ENCODE measurements around the gene FARS2. TPM values are rescaled to one million over a fixed set of nuclear protein-coding genes. Genes with fewer than 3 reads are reported as not detected.

FARS2 gene
- total and polyA plus RNA-seq, 2 donors (not counting 3 experiments of a cell fraction or from before 2014, with no cell fraction given), result 20.2 to 20.5 TPM

GRCh38 chr6:5713519-5713918 lies 452.2 kb downstream of the FARS2 start:
- BruUV-seq (replicated peaks), result no TSS peak
- Histone ChIP-seq H3K27me3 (ENCODE audit: control insufficient read depth in 2 of 2, insufficient read depth in 2 of 2, low read length in 2 of 2) (no peaks in the 10 kb centered on the region), H3K36me3 (ENCODE audit: control insufficient read depth in 2 of 2, extremely low read depth in 1 of 2, insufficient read depth in 2 of 2, low read length in 2 of 2) (no peaks in the 10 kb centered on the region), H2AFZ (ENCODE audit: low read depth, low read length) (no peak overlapping the region), H3K9me3 (replicated peaks; ENCODE audit: control insufficient read depth, insufficient read depth, low read length) (no peaks in the 10 kb centered on the region), H3K4me2 (ENCODE audit: insufficient read depth, low read length) (no peak overlapping the region), H3K4me3 (replicated peaks in 1 of 3; ENCODE audit: insufficient read depth in 1 of 3, low read depth in 1 of 3, low read length in 3 of 3) (no peak overlapping the region), H3K9ac (replicated peaks; ENCODE audit: extremely low read depth, insufficient read depth, low read length) (no peak overlapping the region), H4K20me1 (replicated peaks; ENCODE audit: control insufficient read depth, extremely low read depth, insufficient read depth, low read length) (no peaks in the 10 kb centered on the region), H3K79me2 (ENCODE audit: control insufficient read depth, insufficient read depth, low read length) (no peaks in the 10 kb centered on the region), H3K9me1 (replicated peaks; ENCODE audit: control insufficient read depth, extremely low read depth, insufficient read depth, low read length) (no peaks in the 10 kb centered on the region), H3K4me1 (ENCODE audit: control insufficient read depth, extremely low read depth, insufficient read depth, low read length) (no peaks in the 10 kb centered on the region), H3K27ac (ENCODE audit: insufficient read depth, low read depth, low read length) (no peak overlapping the region)
- ChIA-PET CTCF (no interaction called here), POLR2A (no interaction called here)
- TF ChIP-seq POLR2A (IDR thresholded peaks at IDR 0.05; ENCODE audit: low read depth, low read length) (no peak), CTCF (IDR thresholded peaks at IDR 0.05; ENCODE audit: extremely low read depth in 1 of 2, insufficient read depth in 1 of 2, low read depth in 1 of 2, low read length in 2 of 2) (no peak), EZH2 (IDR thresholded peaks at IDR 0.05; ENCODE audit: borderline replicate concordance, low read depth, low read length, severe bottlenecking) (no peak), POLR2AphosphoS5 (IDR thresholded peaks at IDR 0.05; ENCODE audit: insufficient read depth, low read depth, low read length) (no peak), MAX (IDR thresholded peaks at IDR 0.05; ENCODE audit: insufficient read depth, insufficient read length) (no peak), FOS (IDR thresholded peaks at IDR 0.05; ENCODE audit: borderline replicate concordance, insufficient read depth, low read length) (no peak), JUN (IDR thresholded peaks at IDR 0.05; ENCODE audit: borderline replicate concordance, insufficient read depth, insufficient read length, low read depth) (no peak), MYC (IDR thresholded peaks at IDR 0.05; ENCODE audit: low read depth, low read length) (no peak), GATA2 (IDR thresholded peaks at IDR 0.05; ENCODE audit: insufficient read depth, insufficient read length, low read depth, low read length) (no peak)
- dilution Hi-C loops (cut with MboI; ENCODE audit: extremely low pct_ligation_motif_present, low sequenced_read_pairs), result no loop called here
- DNase-seq (ENCODE audit: low read depth, low spot score) (no peak), FAIRE-seq (no peak)
- intact Hi-C loops (cut with micrococcal nuclease), result no loop called here
